Measurements from ENCODE around the gene PTPN21.

DNA sequence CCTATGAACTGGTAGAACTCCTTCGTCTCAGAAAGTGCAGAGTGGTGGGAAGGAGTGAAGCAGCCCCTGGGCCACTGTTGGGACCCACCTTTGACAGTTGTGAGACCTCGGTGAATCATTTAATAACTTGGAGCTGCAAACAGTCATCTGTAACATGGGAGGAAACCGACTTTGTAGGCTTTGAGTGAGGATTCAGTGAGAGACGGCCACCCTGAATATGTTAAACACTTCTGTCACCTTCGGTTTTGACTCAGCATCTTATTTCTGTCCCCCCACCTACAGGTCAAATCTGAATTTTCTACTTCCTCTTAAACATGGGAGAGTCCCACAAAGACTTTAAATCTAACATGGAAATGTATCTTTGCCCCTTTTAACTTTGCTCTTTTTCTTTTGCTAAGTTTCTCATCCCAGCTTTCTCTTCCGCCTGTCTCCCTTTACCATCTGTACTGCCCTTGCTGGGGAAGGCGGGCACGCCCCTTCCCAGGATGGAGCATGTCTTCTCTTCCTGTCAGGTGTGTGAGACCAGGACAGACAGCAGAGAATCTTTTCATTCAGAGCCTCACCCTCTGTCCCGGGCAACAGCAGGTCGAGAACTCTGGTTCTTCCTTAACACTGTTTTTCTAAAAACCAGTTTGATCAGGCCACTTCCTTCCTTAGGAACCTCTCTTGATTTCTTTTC, 45.1 kb upstream of the PTPN21 start:
- no peak for TF ChIP-seq POLR2A (IDR thresholded peaks at IDR 0.05)
- TF ChIP-seq, protein P1, sequence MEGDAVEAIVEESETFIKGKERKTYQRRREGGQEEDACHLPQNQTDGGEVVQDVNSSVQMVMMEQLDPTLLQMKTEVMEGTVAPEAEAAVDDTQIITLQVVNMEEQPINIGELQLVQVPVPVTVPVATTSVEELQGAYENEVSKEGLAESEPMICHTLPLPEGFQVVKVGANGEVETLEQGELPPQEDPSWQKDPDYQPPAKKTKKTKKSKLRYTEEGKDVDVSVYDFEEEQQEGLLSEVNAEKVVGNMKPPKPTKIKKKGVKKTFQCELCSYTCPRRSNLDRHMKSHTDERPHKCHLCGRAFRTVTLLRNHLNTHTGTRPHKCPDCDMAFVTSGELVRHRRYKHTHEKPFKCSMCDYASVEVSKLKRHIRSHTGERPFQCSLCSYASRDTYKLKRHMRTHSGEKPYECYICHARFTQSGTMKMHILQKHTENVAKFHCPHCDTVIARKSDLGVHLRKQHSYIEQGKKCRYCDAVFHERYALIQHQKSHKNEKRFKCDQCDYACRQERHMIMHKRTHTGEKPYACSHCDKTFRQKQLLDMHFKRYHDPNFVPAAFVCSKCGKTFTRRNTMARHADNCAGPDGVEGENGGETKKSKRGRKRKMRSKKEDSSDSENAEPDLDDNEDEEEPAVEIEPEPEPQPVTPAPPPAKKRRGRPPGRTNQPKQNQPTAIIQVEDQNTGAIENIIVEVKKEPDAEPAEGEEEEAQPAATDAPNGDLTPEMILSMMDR (IDR thresholded peaks at IDR 0.05) = no peak

Data from right lobe of liver (tissue), 4 donors.